H1 (cell line): ENCODE measurements around the gene MAST2. TPM values are rescaled to one million over a fixed set of nuclear protein-coding genes. Genes with fewer than 3 reads are reported as not detected.

Experiments used
- CTCF ChIA-PET: fragments of 300-600 bp; sonication (Branson Sonifier 250); formaldehyde crosslinking; loops from one replicate; lab custom pipeline; 2021; ENCODE audit not compliant: partially characterized antibody; lab: Charles Lee
- POLR2A ChIA-PET: fragments of 300-600 bp; sonication (Branson Sonifier 250); formaldehyde crosslinking; loops from one replicate; lab custom pipeline; 2021; ENCODE audit warnings: inconsistent platforms; ENCODE audit not compliant: partially characterized antibody; lab: Charles Lee
- DNase-seq, 2 experiments: peaks; one replicate each; pipeline versions ENCODE4 v3.0.0 to v3.0.0-alpha.2; 2010 to 2022; ENCODE audit warnings: low spot score in 2 of 2, low read depth in 1 of 2, mixed read lengths in 1 of 2
- FAIRE-seq: peaks from 2 replicates; lab custom pipeline; 2011; peaks lifted over from hg19 to GRCh38; lab: Jason Lieb, UNC
- H2AFZ ChIP-seq: 2 replicates; pipeline ENCODE4 v1.8.1; 2012; ENCODE audit warnings: low read length, inconsistent platforms
- H2AK5ac ChIP-seq: 2 replicates; pipeline ENCODE4 v1.6.1; 2013; ENCODE audit warnings: low read depth, low read length
- H2BK120ac ChIP-seq: replicated peaks from 2 replicates; pipeline ENCODE3; 2013; ENCODE audit warnings: low read depth, low read length, inconsistent platforms
- H2BK12ac ChIP-seq: 2 replicates; pipeline ENCODE4 v1.6.1; 2013; ENCODE audit warnings: low read depth, low read length
- H2BK15ac ChIP-seq: 2 replicates; pipeline ENCODE4 v1.6.1; 2013; ENCODE audit warnings: low read length
- H2BK20ac ChIP-seq: 2 replicates; pipeline ENCODE4 v1.6.1; 2013; ENCODE audit warnings: low read length
- H2BK5ac ChIP-seq: 2 replicates; pipeline ENCODE4 v1.6.1; 2013; ENCODE audit warnings: low read depth, low read length
- H3K14ac ChIP-seq: 2 replicates; pipeline ENCODE4 v1.6.1; 2013; ENCODE audit warnings: inconsistent platforms; ENCODE audit not compliant: insufficient read length
- H3K18ac ChIP-seq: 2 replicates; pipeline ENCODE4 v1.6.1; 2013; ENCODE audit warnings: low read length; ENCODE audit errors: extremely low read depth
- H3K23ac ChIP-seq: 2 replicates; pipeline ENCODE4 v1.6.1; 2013; ENCODE audit warnings: inconsistent platforms; ENCODE audit not compliant: insufficient read length
- H3K23me2 ChIP-seq: 2 replicates; pipeline ENCODE4 v1.6.1; 2013; ENCODE audit warnings: low read depth, low read length
- H3K27ac ChIP-seq: 2 replicates; pipeline ENCODE4 v1.6.1; 2011; ENCODE audit warnings: low read depth, low read length, inconsistent platforms
- H3K27me3 ChIP-seq, 4 experiments: replicated peaks in 1 of 4; 1 replicate in 1 of 4; 2 replicates in 3 of 4; pipeline versions ENCODE4 v1.6.1 to v1.8.1; 2011 to 2013; ENCODE audit warnings: low read length in 3 of 4, mild to moderate bottlenecking in 3 of 4, inconsistent platforms in 2 of 4, mixed read lengths in 2 of 4, moderate library complexity in 1 of 4; ENCODE audit not compliant: control insufficient read depth in 3 of 4, insufficient read depth in 3 of 4; ENCODE audit errors: extremely low read depth in 1 of 4
- H3K36me3 ChIP-seq, 4 experiments: 2 replicates each; pipeline versions ENCODE4 v1.6.1 to v1.8.1; 2011 to 2013; ENCODE audit warnings: mild to moderate bottlenecking in 4 of 4, low read length in 3 of 4, moderate library complexity in 2 of 4, control low read depth in 1 of 4, inconsistent platforms in 1 of 4; ENCODE audit not compliant: insufficient read depth in 4 of 4, control insufficient read depth in 2 of 4
- H3K4ac ChIP-seq: replicated peaks from 2 replicates; pipeline ENCODE3; 2013; ENCODE audit warnings: low read length, low read depth, mixed read lengths, inconsistent platforms; ENCODE audit not compliant: insufficient read length
- H3K4me1 ChIP-seq, 4 experiments: replicated peaks in 1 of 4; 1 replicate in 1 of 4; 2 replicates in 3 of 4; pipeline versions ENCODE4 v1.6.1 to v1.8.1; 2011 to 2013; ENCODE audit warnings: low read length in 3 of 4, inconsistent platforms in 2 of 4, mixed read lengths in 1 of 4; ENCODE audit not compliant: insufficient read depth in 4 of 4, control insufficient read depth in 3 of 4
- H3K4me2 ChIP-seq, 2 experiments: 2 replicates each; pipeline versions ENCODE4 v1.6.1 to v1.8.1; 2011 to 2013; ENCODE audit warnings: low read depth in 2 of 2, low read length in 2 of 2, control low read depth in 1 of 2, inconsistent platforms in 1 of 2, mild to moderate bottlenecking in 1 of 2; ENCODE audit not compliant: insufficient read depth in 1 of 2
- H3K4me3 ChIP-seq, 4 experiments: fragments of 200-600, 300-600 bp in 1 of 4; sonication (generic), shearing (Covaris generic), sonication (Bioruptor Twin) in 1 of 4; 2 replicates each; pipeline versions ENCODE4 v1.5.1 to v1.8.1; 2011 to 2016; ENCODE audit warnings: low read length in 4 of 4, low read depth in 3 of 4, control low read depth in 2 of 4, inconsistent platforms in 2 of 4, mild to moderate bottlenecking in 2 of 4, mixed read lengths in 1 of 4, moderate library complexity in 1 of 4; ENCODE audit not compliant: insufficient read depth in 2 of 4; ENCODE audit errors: extremely low read depth in 1 of 4
- H3K56ac ChIP-seq: replicated peaks from 2 replicates; pipeline ENCODE3; 2013; ENCODE audit warnings: low read depth, mild to moderate bottlenecking, mixed read lengths, low read length, inconsistent platforms; ENCODE audit not compliant: insufficient read length
- H3K79me1 ChIP-seq: 2 replicates; pipeline ENCODE4 v1.6.1; 2013; ENCODE audit warnings: low read depth, low read length, control low read depth
- H3K79me2 ChIP-seq, 2 experiments: 2 replicates each; pipeline versions ENCODE4 v1.6.1 to v1.8.1; 2012 to 2013; ENCODE audit warnings: low read length in 2 of 2, mild to moderate bottlenecking in 2 of 2, inconsistent platforms in 1 of 2; ENCODE audit not compliant: insufficient read depth in 2 of 2, control insufficient read depth in 1 of 2
- H3K9ac ChIP-seq, 4 experiments: replicated peaks in 1 of 4; 1 replicate in 1 of 4; 2 replicates in 3 of 4; pipeline versions ENCODE4 v1.6.1 to v1.8.1; 2011 to 2013; ENCODE audit warnings: low read depth in 3 of 4, low read length in 3 of 4, control low read depth in 2 of 4, mild to moderate bottlenecking in 2 of 4, moderate library complexity in 2 of 4, inconsistent platforms in 1 of 4; ENCODE audit errors: extremely low read depth in 1 of 4
- H3K9me3 ChIP-seq, 2 experiments: 2 replicates each; pipeline versions ENCODE4 v1.6.1 to v1.8.1; 2012 to 2013; ENCODE audit warnings: mild to moderate bottlenecking in 2 of 2, moderate library complexity in 2 of 2, control low read depth in 1 of 2, inconsistent platforms in 1 of 2, low read depth in 1 of 2, low read length in 1 of 2, mixed read lengths in 1 of 2; ENCODE audit not compliant: insufficient read depth in 2 of 2
- H4K20me1 ChIP-seq, 2 experiments: replicated peaks in 1 of 2; 2 replicates each; pipeline versions ENCODE3 to v1.8.1; 2011 to 2013; ENCODE audit warnings: inconsistent platforms in 2 of 2, low read length in 2 of 2, mild to moderate bottlenecking in 1 of 2; ENCODE audit not compliant: insufficient read depth in 2 of 2, control insufficient read depth in 1 of 2
- H4K5ac ChIP-seq: 2 replicates; pipeline ENCODE4 v1.6.1; 2013; ENCODE audit warnings: low read length, low read depth, mixed read lengths, inconsistent platforms; ENCODE audit not compliant: insufficient read length
- H4K8ac ChIP-seq: 2 replicates; pipeline ENCODE4 v1.8.0; 2013; ENCODE audit warnings: mild to moderate bottlenecking, moderate library complexity, low read length, inconsistent platforms; ENCODE audit not compliant: insufficient read depth; ENCODE audit errors: extremely low read depth
- H4K91ac ChIP-seq: replicated peaks from 2 replicates; pipeline ENCODE3; 2013; ENCODE audit warnings: low read length, mixed read lengths, inconsistent platforms; ENCODE audit not compliant: insufficient read length
- EP300 ChIP-seq, 2 experiments: IDR thresholded peaks; 1 replicate in 1 of 2; 2 replicates in 1 of 2; pipeline ENCODE4 v1.6.1; 2011 to 2012; ENCODE audit warnings: low read depth in 2 of 2, low read length in 2 of 2, mild to moderate bottlenecking in 2 of 2, borderline replicate concordance in 1 of 2, inconsistent platforms in 1 of 2, moderate library complexity in 1 of 2
- NRF1 ChIP-seq: IDR thresholded peaks from 2 replicates; pipeline ENCODE4 v1.6.1; 2011; ENCODE audit warnings: mild to moderate bottlenecking, low read depth, low read length, improper control_type of control experiment
- TAF7 ChIP-seq: optimal IDR thresholded peaks from 2 replicates; pipeline ENCODE3; 2011; ENCODE audit warnings: low read depth, mild to moderate bottlenecking, inconsistent platforms, low read length, moderate library complexity, borderline replicate concordance
- WGBS, 2 experiments: shearing (Covaris generic) in 1 of 2; methylation state at CpG; one replicate each; pipeline versions ENCODE4 v1.1.6 to v1.1.7; 2013 to 2015; ENCODE audit warnings: low lambda C conversion rate in 2 of 2, mixed read lengths in 2 of 2, inconsistent platforms in 1 of 2, low coverage in 1 of 2, missing lambda C conversion rate in 1 of 2; ENCODE audit not compliant: insufficient replicate concordance in 2 of 2, insufficient coverage in 1 of 2, insufficient read length in 1 of 2; ENCODE audit errors: extremely low coverage in 1 of 2, missing lambda C conversion rate in 1 of 2; 5-methylcytosine and 5-hydroxymethylcytosine counted together
- polyA plus RNA-seq, 7 experiments: library from polyadenylated mRNA; depleted of rRNA in 3 of 7; stranded (reverse) in 5 of 7; unstranded in 2 of 7; fragments of >200 nt in 5 of 7; fragments of 200-250 nt in 2 of 7; gene quantifications; 1 replicate in 5 of 7; 2 replicates in 1 of 7; 4 replicates in 1 of 7; pipeline versions ENCODE4 v1.2.1 to v1.2.3, GENCODE V29; 2011 to 2013; ENCODE audit warnings: missing spikeins in 2 of 7, mixed read lengths in 2 of 7
- total RNA-seq: library from RNA; stranded (reverse); fragmentation: NEBNext Ultra II Directional; extraction: Animal tissue kit (Norgen Biotek cat#: 25700); gene quantifications from 2 replicates; pipeline ENCODE4 v1.2.1, GENCODE V29; 2021

MAST2 gene
- total and polyA plus RNA-seq, 2 of the 8 experiments (the other 6 are each of a cell fraction or from before 2014, with no cell fraction given) = 20.5 to 35.4 TPM

GRCh38 chr1:45979778-45980176, 176.4 kb downstream of the MAST2 start:
- H3K36me3 ChIP-seq = no peaks in the 10 kb centered on the region
- no peak overlapping the region for H3K4ac ChIP-seq
- H3K79me2 ChIP-seq = no peaks in the 10 kb centered on the region
- no peak overlapping the region for H4K91ac ChIP-seq
- H3K27ac ChIP-seq = no peak overlapping the region
- CTCF ChIA-PET = interaction anchor here (0.6 kb wide), 1 partner anchor 54 kb away, joined by 3 read pairs; no protein-coding TSS in a partner anchor
- DNase-seq = no peak
- H2BK15ac ChIP-seq = no peak overlapping the region
- no peak overlapping the region for H2AFZ ChIP-seq
- no peak overlapping the region for H4K5ac ChIP-seq
- WGBS, 2 experiments = 94% methylated on average over 5 of the region's 5 CpGs; no CpG with 5 or more reads in 1 of the 2 experiments
- H3K4me3 ChIP-seq = no peak overlapping the region
- no peak overlapping the region for H3K56ac ChIP-seq
- H3K23ac ChIP-seq = no peak overlapping the region
- H2BK120ac ChIP-seq = no peak overlapping the region
- H3K14ac ChIP-seq = no peak overlapping the region
- no peaks in the 10 kb centered on the region for H3K9me3 ChIP-seq
- H4K20me1 ChIP-seq = no peaks in the 10 kb centered on the region
- H2AK5ac ChIP-seq = no peak overlapping the region
- no peak overlapping the region for H2BK12ac ChIP-seq
- POLR2A ChIA-PET = interaction anchor here (0.6 to 1.0 kb wide), 2 partner anchors 19 to 342 kb away, joined by 3 to 4 read pairs; no protein-coding TSS in a partner anchor
- no peak overlapping the region for H3K9ac ChIP-seq
- H3K18ac ChIP-seq = no peak overlapping the region
- H3K4me1 ChIP-seq = no peaks in the 10 kb centered on the region
- no peak for FAIRE-seq
- no peak overlapping the region for H2BK20ac ChIP-seq
- no peak overlapping the region for H2BK5ac ChIP-seq
- H3K4me2 ChIP-seq = no peak overlapping the region
- H3K27me3 ChIP-seq = no peaks in the 10 kb centered on the region
- H3K23me2 ChIP-seq = no peaks in the 10 kb centered on the region
- no peaks in the 10 kb centered on the region for H3K79me1 ChIP-seq
- no peak for TF ChIP-seq TAF7
- no peak for TF ChIP-seq EP300 (IDR thresholded peaks at IDR 0.05; ENCODE audit: borderline replicate concordance in 1 of 2, low read depth in 2 of 2, low read length in 2 of 2)
- no peak for TF ChIP-seq NRF1
- TF ChIP-seq, all 59 proteins: peak for 0
- no peak overlapping the region for H4K8ac ChIP-seq
